NCI-H82 treated with DMSO at 0.1 percent for 48 hours (cell line): ENCODE measurements around the gene ENO2.
"Not testable (repeated sequence)": the region's sequence is repeated elsewhere in the genome, so short reads cannot be mapped to it uniquely, and the experiment has no call there.

Experiments
- DNase-seq: peaks from one replicate; lab custom pipeline; 2025; ENCODE audit not compliant: unreplicated experiment; lab: John Stamatoyannopoulos, UW

Gene ENO2

GRCh38 chr12:6886206-6886999 lies 28.0 kb upstream of the ENO2 start:
- not testable (repeated sequence) for DNase-seq

- DNase-seq: no peak
These were observed 26.9 kb upstream of the ENO2 start for GRCh38 chr12:6887460-6887859.

DNA sequence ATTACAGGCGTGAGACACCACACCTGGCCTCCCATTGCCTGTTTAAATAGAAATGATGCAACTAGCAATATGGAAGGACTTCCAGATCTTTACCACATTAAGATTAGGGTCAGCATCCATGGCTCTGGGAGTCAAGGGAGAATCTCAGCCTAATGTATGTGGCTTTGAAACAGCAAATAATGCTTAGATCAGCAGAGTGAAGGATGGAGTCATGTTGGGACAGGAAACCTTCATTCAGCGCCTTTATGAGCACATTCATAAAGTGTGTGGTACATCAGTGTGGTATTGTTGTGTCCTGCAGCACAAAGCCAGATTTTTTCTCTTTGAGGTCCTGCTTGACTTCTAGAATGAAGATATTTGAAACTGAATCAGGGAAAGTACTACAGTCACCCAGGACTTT lies 26.0 kb upstream of the ENO2 start:
- DNase-seq: no peak

DNA sequence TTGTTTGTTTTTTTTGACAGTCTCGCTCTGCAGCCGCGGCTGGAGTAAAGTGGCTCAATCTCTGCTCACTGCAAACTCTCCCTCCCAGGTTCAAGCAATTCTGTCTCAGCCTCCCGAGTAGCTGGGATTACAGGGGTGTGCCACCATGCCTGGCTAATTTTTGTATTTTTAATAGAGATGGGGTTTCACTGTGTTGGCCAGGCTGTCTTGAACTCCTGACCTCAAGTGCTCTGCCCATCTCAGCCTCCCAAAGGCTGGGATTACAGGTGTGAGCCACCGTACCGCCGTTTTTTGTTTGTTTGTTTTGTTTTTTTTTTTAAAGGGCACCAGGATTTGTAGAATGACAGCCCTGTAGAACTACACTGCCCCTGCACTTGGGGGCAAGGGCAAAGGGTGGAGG lies 25.6 kb upstream of the ENO2 start:
- not testable (repeated sequence) for DNase-seq

- DNase-seq: not testable (repeated sequence)
These were observed 24.4 kb upstream of the ENO2 start for GRCh38 chr12:6889775-6890573.

DNA sequence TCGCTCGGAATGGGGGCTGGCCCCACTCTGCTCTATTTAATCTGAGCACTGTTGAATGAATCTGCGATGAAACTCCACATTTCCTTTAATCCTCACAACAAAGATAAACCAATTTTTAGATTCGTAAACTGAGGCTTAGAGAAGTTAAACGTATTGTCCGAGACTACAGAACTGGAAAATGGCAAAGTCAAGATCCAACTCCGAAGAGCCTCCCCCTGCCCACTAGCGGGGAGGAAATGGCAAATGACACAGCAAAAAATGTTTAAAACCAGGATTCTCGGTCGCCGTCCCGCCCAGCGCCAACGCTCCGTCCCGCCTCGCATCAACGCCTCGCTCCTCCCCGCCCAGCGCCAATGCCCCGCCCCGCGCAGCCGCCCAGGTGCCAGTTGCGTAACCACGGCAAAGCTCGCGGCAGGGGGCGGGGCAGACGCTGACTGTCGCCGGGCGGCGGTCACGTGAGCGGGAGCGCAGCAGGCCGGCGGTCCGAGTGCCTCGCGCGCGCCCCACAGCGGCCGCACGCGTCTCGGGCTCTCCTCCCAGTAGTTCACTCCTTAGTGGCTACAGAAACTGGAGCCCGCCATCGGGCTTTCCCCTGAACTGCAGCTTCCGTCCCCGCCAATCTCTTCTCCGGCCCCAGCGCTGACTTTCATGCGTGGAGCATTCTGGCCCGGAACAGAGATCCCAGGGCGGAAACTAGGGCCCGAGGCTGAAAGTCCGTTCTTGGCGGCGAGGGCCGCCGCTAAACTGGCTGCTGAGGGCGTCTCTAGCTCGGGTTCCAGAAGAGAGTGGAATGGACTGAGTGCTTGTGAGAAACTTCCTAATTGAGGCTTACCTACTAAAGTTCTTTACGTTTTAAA lies 23.4 kb upstream of the ENO2 start:
- peak; percentile 92 for DNase-seq

GRCh38 chr12:6891646-6892001 lies 22.8 kb upstream of the ENO2 start:
- no peak for DNase-seq

DNA sequence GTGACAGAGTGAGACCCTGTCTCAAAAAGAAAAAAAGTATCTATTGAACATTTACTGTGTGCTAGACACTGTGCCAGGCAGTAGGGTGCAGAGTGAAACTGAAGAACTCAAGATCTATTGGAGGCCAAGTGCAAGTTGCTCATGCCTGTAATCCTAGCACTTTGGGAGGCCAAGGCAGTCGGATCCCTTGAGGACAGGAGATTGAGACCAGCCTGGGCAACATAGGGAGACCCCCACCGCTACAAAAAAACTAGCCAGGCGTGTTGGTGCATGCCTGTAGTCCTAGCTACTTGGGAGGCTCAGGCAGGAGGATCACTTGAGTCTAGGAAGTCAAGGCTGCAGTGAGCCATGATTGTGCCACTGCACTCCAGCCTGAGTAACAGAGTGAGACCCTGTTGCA lies 21.7 kb upstream of the ENO2 start:
- not testable (repeated sequence) for DNase-seq

GRCh38 chr12:6894321-6894720 lies 20.1 kb upstream of the ENO2 start:
- DNase-seq: no peak

DNA sequence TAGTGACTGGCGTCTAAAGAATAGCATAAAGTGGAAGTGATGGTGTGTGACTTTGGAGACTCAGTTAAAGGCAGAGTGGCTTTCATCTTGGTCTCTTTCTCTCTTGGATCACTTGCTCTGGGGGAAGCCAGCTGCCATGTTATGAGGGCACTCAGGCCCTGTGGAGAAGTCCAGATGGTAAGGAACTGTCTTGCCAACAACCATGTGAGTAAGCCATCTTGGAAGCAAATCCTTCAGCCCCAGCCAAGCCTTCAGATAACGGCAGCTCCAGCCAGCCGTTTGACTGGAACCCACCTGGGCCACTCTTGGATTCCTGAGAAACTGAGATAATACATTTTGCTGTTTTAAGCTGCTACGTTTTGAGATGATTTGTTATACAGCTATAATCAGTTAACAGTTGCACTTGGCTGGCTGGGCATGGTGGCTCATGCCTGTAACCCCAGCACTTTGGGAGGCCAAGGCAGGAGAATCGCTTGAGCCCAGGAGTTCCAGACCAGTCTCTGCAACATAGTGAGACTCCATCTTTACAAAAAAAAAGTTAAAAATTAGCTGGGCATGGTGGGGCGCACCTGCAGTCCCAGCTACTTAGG lies 17.4 kb upstream of the ENO2 start:
- DNase-seq: no peak

GRCh38 chr12:6899427-6899826 lies 15.0 kb upstream of the ENO2 start:
- no peak for DNase-seq

- no peak for DNase-seq
These were observed 14.4 kb upstream of the ENO2 start for GRCh38 chr12:6899837-6900519.

GRCh38 chr12:6902448-6902847 lies 11.9 kb upstream of the ENO2 start:
- DNase-seq: no peak

DNA sequence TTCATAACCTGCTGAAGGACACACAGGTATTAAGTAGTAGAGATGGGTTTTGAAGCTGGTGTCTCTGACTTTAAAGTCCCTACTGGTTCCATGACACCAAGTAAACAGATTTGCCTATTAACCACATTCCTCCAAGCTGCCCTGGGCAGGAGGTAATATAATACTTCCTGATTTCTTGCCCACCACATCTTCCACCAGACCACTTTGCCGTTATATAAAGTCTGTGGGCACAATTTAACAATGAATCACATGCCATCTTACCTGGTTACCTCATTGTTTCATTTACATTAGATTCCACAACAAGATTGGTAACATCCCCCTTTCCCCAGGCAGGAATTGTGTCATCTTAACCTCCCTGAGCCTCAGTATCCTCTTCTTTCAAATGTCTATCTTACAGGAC lies 10.7 kb upstream of the ENO2 start:
- no peak for DNase-seq

DNA sequence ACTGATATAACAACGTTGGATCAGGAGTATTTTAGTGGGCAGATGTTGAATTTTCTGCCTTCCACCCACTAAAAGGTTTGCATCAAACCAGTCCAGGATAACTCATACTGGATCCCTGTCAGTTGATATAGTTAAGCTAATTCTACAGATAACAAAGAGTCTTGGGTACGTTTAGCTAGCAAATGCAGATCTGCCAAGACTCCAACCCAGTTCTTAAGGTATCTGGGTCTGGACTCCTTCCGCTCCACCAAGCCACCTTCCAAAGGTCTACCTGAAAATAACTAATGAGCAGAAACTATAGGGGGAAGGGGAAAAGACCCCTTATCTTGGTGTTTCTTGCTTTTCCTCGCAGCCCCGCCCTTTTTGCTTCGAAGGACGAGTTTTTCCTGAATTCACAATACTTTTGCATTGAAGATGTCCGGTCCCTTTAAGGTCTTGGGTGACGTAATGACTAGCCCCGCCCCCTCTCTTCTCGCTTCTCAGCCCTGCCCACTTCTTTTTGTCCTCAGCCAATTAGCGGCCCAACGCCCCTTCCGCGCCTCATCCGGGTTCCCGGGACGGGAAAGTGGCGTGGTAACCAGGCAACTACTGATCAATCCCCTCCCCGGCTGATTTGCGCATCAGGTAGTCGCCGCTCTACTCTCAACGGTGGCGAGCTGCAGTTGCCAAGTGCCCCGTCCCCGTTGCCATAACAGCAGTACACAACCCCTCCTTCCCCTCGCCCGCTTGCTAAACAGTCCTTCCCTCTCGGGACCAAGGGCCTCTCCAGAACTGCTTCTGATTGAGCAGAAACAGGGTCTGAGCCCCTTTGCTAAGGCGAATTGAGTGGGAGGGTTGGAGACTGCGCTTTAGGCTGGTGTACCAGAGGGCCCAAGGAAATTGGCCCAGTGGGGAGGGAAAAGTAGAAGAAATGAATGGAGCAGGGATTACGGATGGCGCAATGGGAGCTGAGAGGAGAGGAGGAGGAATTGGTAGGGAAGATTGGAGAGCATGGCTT lies 9.8 kb upstream of the ENO2 start, which contains the start of gene LRRC23:
LRRC23 (plus strand) TSS at position 543 of the 997 bp plus-strand sequence. CDS start 812 bp downstream, outside the sequence.
- peak; percentile 96 for DNase-seq

DNA sequence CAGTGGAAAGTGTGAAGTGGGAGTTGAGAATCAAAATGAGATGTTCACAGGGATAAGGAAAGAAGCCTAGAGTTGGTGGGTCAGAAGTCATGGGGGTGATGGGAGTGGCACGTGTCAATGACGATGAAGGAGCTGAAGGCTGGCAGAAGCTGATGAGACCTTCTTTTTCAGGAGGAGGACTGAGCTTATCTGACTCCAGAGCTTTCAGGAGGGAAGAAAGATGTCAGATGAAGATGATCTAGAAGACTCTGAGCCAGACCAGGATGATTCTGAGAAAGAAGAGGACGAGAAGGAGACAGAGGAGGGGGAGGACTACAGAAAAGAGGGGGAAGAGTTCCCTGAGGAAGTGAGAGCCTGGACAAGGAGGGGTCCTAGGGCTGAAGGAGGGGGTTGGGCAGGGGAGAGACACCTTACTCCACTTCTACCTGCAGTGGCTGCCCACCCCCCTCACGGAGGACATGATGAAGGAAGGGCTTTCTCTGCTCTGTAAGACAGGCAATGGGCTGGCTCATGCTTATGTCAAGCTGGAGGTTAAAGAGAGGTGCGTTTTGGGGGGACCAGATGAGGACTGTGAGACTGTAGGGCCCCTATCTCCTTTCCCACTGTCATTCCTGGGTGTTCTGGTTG lies 8.9 kb upstream of the ENO2 start:
- no peak for DNase-seq

- DNase-seq: not testable (repeated sequence)
These were observed 6.2 kb upstream of the ENO2 start for GRCh38 chr12:6908141-6908540.

- no peak for DNase-seq
These were observed 4.8 kb upstream of the ENO2 start for GRCh38 chr12:6909421-6910145.
